ENCODE data around the gene CMSS1. TPM values are rescaled to one million over a fixed set of nuclear protein-coding genes. Genes with fewer than 3 reads are reported as not detected.

The CMSS1 gene
- total and polyA plus RNA-seq, 11 donors, result 13.5 to 48.4 (median 34.8) TPM

DNA sequence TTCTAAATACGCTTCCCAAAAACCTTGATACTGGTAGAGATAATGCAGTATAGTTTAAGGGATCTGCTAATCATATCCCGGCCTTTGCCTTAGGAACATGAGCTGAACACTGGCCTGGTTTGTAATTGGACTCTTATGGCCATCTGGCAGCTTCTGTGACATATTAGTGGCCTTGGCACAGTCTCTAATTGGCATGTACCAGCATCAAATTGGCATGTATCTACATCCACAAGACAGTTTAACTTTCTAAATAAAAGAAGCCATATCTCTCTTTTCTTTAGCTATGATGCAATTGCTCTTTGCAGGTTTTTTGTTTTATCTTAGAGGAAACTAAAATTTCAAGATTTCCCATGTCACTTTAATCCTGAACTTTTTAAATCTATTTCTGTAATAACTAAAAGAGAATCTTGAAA lies 341.3 kb downstream of the CMSS1 start:
- peaks cover 0 to 57% (median 41%) of the 10 kb centered on the region in 12 donors for H3K4me1 ChIP-seq
- no peaks in the 10 kb centered on the region for H3K36me3 ChIP-seq
- TF ChIP-seq, protein P1, sequence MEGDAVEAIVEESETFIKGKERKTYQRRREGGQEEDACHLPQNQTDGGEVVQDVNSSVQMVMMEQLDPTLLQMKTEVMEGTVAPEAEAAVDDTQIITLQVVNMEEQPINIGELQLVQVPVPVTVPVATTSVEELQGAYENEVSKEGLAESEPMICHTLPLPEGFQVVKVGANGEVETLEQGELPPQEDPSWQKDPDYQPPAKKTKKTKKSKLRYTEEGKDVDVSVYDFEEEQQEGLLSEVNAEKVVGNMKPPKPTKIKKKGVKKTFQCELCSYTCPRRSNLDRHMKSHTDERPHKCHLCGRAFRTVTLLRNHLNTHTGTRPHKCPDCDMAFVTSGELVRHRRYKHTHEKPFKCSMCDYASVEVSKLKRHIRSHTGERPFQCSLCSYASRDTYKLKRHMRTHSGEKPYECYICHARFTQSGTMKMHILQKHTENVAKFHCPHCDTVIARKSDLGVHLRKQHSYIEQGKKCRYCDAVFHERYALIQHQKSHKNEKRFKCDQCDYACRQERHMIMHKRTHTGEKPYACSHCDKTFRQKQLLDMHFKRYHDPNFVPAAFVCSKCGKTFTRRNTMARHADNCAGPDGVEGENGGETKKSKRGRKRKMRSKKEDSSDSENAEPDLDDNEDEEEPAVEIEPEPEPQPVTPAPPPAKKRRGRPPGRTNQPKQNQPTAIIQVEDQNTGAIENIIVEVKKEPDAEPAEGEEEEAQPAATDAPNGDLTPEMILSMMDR (IDR thresholded peaks at IDR 0.05), result no peak
- no peak for TF ChIP-seq POLR2A (IDR thresholded peaks at IDR 0.05)
- DNase-seq (peak in 2 of 5 donors; percentile 26 to 29), ATAC-seq (peak; percentile 73 to 88 (median 76))
- H3K27me3 ChIP-seq, result no peaks in the 10 kb centered on the region
- H3K4me3 ChIP-seq, result no peak overlapping the region
- WGBS, 4 donors, result 25 to 45% (median 38%) methylated on average over 2 of the region's 2 CpGs
- H3K27ac ChIP-seq, result peak overlapping the region; percentile 10 to 80 (median 66)
- intact Hi-C loops (cut with DNase I), result loop anchor here in 5 of 10 donors (5.0 to 10.0 kb wide), 6 partner anchors 52 to 314 kb away; no protein-coding TSS in a partner anchor
- peaks cover 0 to 22% (median 13%) of the 10 kb centered on the region in 12 donors for H3K9me3 ChIP-seq

DNA sequence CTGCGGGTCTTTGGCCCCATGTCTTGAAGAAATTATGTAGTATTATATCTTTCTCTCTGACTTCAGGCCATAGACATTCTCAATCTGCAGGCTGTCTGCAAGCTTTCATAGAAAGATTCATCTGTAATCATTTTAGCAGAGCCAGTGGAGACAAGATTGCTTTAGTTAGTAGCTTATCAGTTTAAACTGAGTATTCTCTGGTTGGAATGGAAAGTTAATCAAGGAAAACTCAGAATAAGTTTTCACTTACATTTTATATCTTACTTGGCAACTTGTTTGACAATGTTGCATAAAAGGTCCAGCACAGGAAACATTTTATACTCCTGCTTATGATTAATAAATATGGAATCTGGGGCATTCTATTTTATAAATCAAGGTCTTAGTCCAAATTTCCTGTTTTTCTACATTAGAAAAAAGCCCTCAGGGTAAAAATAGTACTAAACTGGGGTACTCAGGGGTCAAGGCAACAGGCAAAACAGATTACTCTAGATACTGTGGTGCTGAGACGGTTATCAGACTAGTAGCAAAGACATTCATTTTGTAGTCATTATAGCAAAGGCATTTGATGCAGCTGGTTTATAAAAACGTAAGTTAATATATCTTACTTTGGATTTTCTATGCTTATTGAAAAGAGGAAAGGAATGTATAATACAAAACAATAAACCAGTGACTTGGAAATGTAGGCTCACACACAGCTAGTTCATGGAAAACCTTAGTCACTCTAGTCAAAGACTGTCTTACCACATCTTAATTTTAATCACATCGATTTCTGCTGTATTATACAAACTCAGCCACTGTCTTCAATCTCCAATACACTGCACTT lies 341.9 kb downstream of the CMSS1 start:
- Histone ChIP-seq H3K4me1 (peaks cover 0 to 63% (median 44%) of the 10 kb centered on the region in 12 donors), H3K36me3 (no peaks in the 10 kb centered on the region), H3K4me3 (no peak overlapping the region), H3K27me3 (no peaks in the 10 kb centered on the region), H3K9me3 (peaks cover 0 to 22% (median 13%) of the 10 kb centered on the region in 12 donors), H3K27ac (peak overlapping the region; percentile 10 to 80 (median 66))
- WGBS, 4 donors, result 25 to 43% (median 29%) methylated on average over 4 of the region's 4 CpGs
- DNase-seq, result no peak
- TF ChIP-seq, protein P1 (IDR thresholded peaks at IDR 0.05), result no peak
- TF ChIP-seq POLR2A (IDR thresholded peaks at IDR 0.05), result no peak
- intact Hi-C loops (cut with DNase I), result loop anchor here in 7 of 10 donors (5.0 to 10.0 kb wide), 8 partner anchors 52 to 317 kb away; no protein-coding TSS in a partner anchor
- ATAC-seq, result peak in 1 of 4 donors; percentile 28

DNA sequence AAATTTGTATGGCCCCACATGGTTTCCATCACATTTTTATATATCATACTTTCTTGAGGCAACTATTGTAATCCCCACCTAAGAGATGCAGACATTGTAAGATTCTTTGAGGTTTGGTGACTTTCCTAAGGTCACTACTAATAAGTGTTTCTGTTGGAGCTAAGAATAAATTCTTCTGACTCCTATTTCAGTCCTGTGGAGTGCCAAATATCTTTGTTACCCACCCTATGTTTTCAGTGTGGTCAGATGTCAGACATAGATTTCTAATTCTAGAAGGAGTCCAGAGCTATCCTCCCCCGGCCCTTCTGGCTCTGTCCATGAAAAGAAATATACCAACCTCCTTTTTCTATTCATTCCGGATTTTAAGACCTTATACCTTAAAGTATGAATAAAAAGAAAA lies 342.9 kb downstream of the CMSS1 start:
- H3K9me3 ChIP-seq, result peaks cover 0 to 16% (median 9%) of the 10 kb centered on the region in 12 donors
- peaks cover 0 to 69% (median 46%) of the 10 kb centered on the region in 12 donors for H3K4me1 ChIP-seq
- no peaks in the 10 kb centered on the region for H3K27me3 ChIP-seq
- ATAC-seq, result no peak
- intact Hi-C loops (cut with DNase I), result loop anchor here in 5 of 10 donors (5.0 to 10.0 kb wide), 4 partner anchors 86 to 318 kb away; no protein-coding TSS in a partner anchor
- DNase-seq, result no peak
- H3K27ac ChIP-seq, result peak overlapping the region in 10 of 12 donors; percentile 10 to 80 (median 68)
- 83 to 92% (median 87%) methylated on average over 2 of the region's 2 CpGs for WGBS, 4 donors
- TF ChIP-seq, protein P1 (IDR thresholded peaks at IDR 0.05), result no peak
- TF ChIP-seq POLR2A (IDR thresholded peaks at IDR 0.05), result no peak
- H3K4me3 ChIP-seq, result no peak overlapping the region
- no peaks in the 10 kb centered on the region for H3K36me3 ChIP-seq

DNA sequence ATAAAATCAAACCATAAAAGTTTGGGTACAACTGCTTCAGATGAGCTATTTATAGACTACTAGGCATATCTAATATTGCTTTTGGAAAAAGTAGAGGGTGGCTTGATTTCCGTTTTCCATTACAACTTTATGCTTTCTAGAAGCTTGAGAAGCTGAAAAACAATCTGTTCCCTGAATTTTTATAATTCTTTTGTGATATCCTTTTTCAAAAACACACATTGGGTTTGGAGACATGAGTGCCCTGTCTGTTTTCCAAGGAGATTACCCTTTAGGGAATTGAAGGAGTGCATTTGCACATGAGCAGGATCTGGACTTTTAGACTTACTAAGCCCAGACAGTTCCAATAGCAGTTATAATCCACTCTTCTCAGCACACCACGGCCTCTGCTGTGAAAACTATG lies 346.1 kb downstream of the CMSS1 start:
- H3K27ac ChIP-seq, result peak overlapping the region; percentile 30 to 91 (median 68)
- TF ChIP-seq, protein P1 (IDR thresholded peaks at IDR 0.05), result no peak
- TF ChIP-seq POLR2A (IDR thresholded peaks at IDR 0.05), result no peak
- no peaks in the 10 kb centered on the region for H3K9me3 ChIP-seq
- peaks cover 0 to 59% (median 35%) of the 10 kb centered on the region in 12 donors for H3K4me1 ChIP-seq
- WGBS, 4 donors, result 44 to 66% (median 53%) methylated on average over 2 of the region's 2 CpGs
- DNase-seq (no peak), ATAC-seq (peak; percentile 54 to 80 (median 69))
- intact Hi-C loops (cut with DNase I), result loop anchor here in 5 of 10 donors (5.0 to 10.0 kb wide), 4 partner anchors 89 to 321 kb away; no protein-coding TSS in a partner anchor
- no peaks in the 10 kb centered on the region for H3K27me3 ChIP-seq
- H3K4me3 ChIP-seq, result no peak overlapping the region
- H3K36me3 ChIP-seq, result no peaks in the 10 kb centered on the region

All from heart left ventricle (tissue), 16 donors.